Measurements from ENCODE around the gene KIF27.
A peak's percentile ranks its signal among the peaks of the same experiment; 100 is the strongest.
"Not testable (repeated sequence)": the region's sequence is repeated elsewhere in the genome, so short reads cannot be mapped to it uniquely, and the experiment has no call there.

Gene KIF27

GRCh38 chr9:83920927-83921707 lies at the start of gene KIF27:
KIF27 (minus strand) TSS chr9:83921432; CDS start chr9:83915591, 5,841 bp downstream.
- DNase-seq (ENCODE audit: low spot score): peak; percentile 90

GRCh38 chr9:83969602-83970001 lies 48.4 kb upstream of the KIF27 start:
- DNase-seq (ENCODE audit: low spot score): no peak

GRCh38 chr9:83967073-83967472 lies 45.8 kb upstream of the KIF27 start:
- no peak for DNase-seq (ENCODE audit: low spot score)

GRCh38 chr9:83966209-83966582 lies 45.0 kb upstream of the KIF27 start:
- no peak for DNase-seq (ENCODE audit: low spot score)

GRCh38 chr9:83965350-83966208 lies 44.3 kb upstream of the KIF27 start:
- no peak for DNase-seq (ENCODE audit: low spot score)

- no peak for DNase-seq (ENCODE audit: low spot score)
Measured at GRCh38 chr9:83964973-83965349, 43.7 kb upstream of the KIF27 start.

GRCh38 chr9:83962165-83962564 lies 40.9 kb upstream of the KIF27 start:
- DNase-seq (ENCODE audit: low spot score): no peak

GRCh38 chr9:83960991-83961390 lies 39.8 kb upstream of the KIF27 start:
- DNase-seq (ENCODE audit: low spot score): no peak

- peak; percentile 37 for DNase-seq (ENCODE audit: low spot score)
Measured at GRCh38 chr9:83959061-83959460, 37.8 kb upstream of the KIF27 start.

- DNase-seq (ENCODE audit: low spot score): no peak
Measured at GRCh38 chr9:83957248-83957513, 35.9 kb upstream of the KIF27 start.

GRCh38 chr9:83956436-83957247 lies 35.4 kb upstream of the KIF27 start:
- peak; percentile 66 for DNase-seq (ENCODE audit: low spot score)

- DNase-seq (ENCODE audit: low spot score): no peak
Measured at GRCh38 chr9:83956086-83956435, 34.8 kb upstream of the KIF27 start.

GRCh38 chr9:83948096-83948495 lies 26.9 kb upstream of the KIF27 start:
- not testable (repeated sequence) for DNase-seq (ENCODE audit: low spot score)

- no peak for DNase-seq (ENCODE audit: low spot score)
Measured at GRCh38 chr9:83940590-83941303, 19.5 kb upstream of the KIF27 start.

GRCh38 chr9:83937861-83938455 lies 16.7 kb upstream of the KIF27 start:
- no peak for DNase-seq (ENCODE audit: low spot score)

- no peak for DNase-seq (ENCODE audit: low spot score)
Measured at GRCh38 chr9:83936523-83936922, 15.3 kb upstream of the KIF27 start.

- DNase-seq (ENCODE audit: low spot score): no peak
Measured at GRCh38 chr9:83935276-83935935, 14.2 kb upstream of the KIF27 start.

GRCh38 chr9:83934569-83935275 lies 13.5 kb upstream of the KIF27 start:
- no peak for DNase-seq (ENCODE audit: low spot score)

GRCh38 chr9:83933790-83934189 lies 12.6 kb upstream of the KIF27 start:
- DNase-seq (ENCODE audit: low spot score): no peak

GRCh38 chr9:83932851-83933250 lies 11.6 kb upstream of the KIF27 start:
- DNase-seq (ENCODE audit: low spot score): no peak

- DNase-seq (ENCODE audit: low spot score): no peak
Measured at GRCh38 chr9:83932011-83932410, 10.8 kb upstream of the KIF27 start.

Data from hepatic stellate cell (primary cell).